ENCODE measurements around the gene LYRM2. TPM values are rescaled to one million over a fixed set of nuclear protein-coding genes. Genes with fewer than 3 reads are reported as not detected.

Gene LYRM2
- polyA plus RNA-seq, 3 donors, result 41.8 to 64.4 (median 43.0) TPM

GRCh38 chr6:89567630-89568390 is 70.7 kb downstream of the LYRM2 start:
- DNase-seq (ENCODE audit: extremely low read depth in 1 of 11, low read depth in 9 of 11, low spot score in 4 of 11), result no peak

DNA sequence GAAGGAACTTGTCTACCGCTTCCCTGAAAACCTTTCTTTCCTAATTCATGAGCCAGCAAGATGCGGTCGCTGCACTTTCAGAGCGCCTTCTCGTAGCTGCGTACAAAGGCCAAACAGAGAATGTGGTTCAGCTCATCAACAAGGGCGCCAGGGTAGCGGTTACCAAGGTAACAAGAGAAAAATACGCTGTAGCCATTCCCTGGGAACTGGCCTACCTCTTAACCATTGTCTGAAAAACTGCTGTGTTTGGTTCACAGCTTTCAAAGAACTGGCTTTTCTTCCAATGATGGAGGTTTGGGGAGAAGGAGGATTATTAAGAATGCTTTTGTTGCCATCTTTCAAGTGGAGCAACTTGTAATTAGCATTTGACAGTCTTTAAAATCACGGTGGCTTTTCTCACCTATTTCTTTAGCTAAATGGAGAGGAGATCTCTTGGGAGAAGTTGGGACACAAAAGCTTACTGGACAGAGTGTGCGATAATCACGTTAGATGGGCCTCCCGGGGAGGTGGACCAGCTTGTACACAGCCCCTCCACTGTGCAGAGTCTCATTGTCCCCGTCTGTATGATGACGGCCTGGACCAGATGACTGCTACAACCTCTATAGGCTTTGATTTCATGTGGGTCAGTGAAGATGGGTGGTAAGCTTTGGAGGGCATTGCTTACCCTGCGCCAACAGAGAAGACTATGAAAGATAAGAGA is 71.5 kb downstream of the LYRM2 start:
- DNase-seq (ENCODE audit: extremely low read depth in 1 of 11, low read depth in 9 of 11, low spot score in 4 of 11), result no peak

DNA sequence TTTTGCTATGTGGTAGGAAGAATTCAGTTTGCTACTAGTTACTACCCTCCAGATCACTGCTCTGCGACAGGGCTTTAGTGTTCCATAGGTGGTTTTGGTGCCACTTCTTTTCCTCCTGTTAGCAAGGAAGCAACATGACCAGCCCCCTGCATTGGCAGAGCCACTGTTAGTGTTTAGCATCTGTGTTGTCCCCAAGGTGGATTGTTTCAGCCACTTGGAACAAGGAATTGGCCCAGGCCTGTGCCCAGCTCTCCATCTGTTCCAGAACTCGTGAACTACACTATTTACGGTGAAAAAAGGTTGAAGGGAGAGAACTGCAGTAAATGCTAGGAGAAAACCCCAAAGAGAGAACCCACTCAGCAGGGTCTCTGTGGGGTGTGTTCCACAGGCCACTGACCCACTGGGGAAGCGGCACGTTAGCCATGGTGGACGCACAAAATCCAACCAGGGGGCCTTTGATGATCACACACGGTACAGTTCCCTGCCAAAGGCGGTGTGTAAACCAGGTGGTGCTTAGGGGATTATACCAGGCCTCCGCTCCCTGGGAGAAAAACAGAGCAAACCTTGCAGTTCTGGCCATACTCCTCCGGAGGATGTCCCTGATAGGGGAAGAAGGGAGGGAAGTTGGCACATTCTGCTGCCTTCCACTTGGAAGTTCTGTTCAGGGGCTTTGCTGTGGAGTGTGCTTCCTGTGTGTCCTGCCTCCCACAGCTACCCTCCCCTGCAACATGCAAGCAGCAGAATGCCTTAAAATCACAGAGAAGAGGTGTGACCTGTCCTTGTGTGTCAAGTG is 72.3 kb downstream of the LYRM2 start:
- no peak for DNase-seq (ENCODE audit: extremely low read depth in 1 of 11, low read depth in 9 of 11, low spot score in 4 of 11)

- DNase-seq (ENCODE audit: extremely low read depth in 1 of 11, low read depth in 9 of 11, low spot score in 4 of 11), result no peak
These were observed 73.7 kb downstream of the LYRM2 start for GRCh38 chr6:89564752-89565427.

- no peak for DNase-seq (ENCODE audit: extremely low read depth in 1 of 11, low read depth in 9 of 11, low spot score in 4 of 11)
These were observed 74.7 kb downstream of the LYRM2 start for GRCh38 chr6:89563866-89564265.

DNA sequence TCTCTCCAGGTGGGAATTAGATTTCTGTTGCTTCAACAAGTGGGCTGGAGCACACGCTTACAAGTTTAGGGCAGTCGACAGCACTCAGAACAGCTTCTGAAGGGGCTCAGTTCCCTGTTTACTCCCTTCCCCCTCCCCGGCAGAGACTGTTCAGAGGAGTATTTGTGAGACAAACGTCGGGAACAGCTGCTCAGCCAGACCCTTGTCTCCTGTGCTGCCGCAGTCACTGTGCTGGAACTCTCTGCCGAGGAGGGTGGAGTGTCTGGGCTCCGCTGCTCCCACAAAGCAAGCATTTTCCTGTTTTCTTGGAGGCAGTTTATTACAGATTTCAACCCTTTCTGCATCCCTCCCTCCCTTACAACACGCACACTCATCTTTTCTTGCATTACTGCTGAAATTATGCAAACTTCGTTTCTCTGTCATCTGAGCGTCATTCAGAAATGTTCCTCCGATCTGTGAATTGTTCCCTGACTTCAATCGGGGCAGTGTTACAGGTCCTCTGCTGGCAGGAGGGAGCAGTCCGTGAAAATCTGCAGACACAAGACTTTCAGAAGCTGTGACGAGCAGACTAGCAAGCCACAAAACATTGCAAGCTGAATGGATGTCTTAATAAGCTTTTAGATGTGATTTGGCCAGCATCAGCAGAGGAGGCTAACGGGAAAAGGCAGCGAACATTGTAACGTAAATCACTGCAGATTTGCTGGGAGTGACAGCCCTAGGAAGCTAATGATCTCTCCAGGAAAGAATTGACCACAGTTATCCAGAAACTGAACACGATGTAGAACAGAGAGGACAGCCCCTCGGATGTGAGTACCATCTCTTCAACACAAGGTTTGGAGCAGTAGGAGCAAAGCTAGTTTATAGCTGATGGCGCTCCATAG is 76.2 kb downstream of the LYRM2 start:
- DNase-seq (ENCODE audit: extremely low read depth in 1 of 11, low read depth in 9 of 11, low spot score in 4 of 11), result no peak

GRCh38 chr6:89559487-89559886 is 79.1 kb downstream of the LYRM2 start:
- DNase-seq (ENCODE audit: extremely low read depth in 1 of 11, low read depth in 9 of 11, low spot score in 4 of 11), result no peak

- DNase-seq (ENCODE audit: extremely low read depth in 1 of 11, low read depth in 9 of 11, low spot score in 4 of 11), result no peak
These were observed 82.7 kb downstream of the LYRM2 start for GRCh38 chr6:89555806-89556205.

DNA sequence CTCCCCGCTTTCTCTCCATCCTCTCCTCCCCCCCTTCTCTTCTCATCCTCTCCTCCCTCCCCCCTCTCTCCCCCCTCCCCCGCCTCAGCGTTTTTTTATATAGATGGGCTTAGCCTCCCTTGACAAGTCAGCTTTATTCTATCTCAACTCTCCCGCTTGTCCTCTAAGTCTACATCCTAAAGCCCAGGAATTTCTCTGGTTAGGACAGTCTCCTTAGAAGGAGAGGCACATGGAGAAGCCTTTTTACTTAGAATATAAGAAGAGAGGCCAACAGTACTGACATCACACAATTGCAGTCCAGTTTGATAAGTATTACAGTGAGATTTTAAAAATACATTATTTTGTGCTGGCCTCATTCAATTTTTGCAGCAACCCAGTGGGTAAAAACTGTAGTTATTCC is 83.5 kb downstream of the LYRM2 start:
- no peak for DNase-seq (ENCODE audit: extremely low read depth in 1 of 11, low read depth in 9 of 11, low spot score in 4 of 11)

DNA sequence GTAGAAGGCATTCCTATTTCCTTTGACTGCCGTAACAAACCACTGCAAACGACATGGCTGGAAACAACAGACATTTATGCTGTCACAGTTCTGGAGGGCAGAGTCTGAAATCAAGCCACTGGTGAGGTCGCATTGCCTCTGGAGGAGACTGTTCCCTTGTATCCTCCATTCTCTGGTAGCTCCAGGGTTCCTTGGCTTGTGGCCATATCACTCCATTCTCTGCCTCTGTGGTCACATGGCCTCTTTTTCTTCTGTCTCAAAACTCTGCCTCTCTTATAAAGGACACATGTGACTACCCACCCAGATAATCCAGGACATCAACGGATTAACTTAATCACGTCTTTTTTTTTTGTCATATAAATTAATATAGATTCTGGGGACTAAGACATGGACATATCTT is 84.4 kb downstream of the LYRM2 start:
- DNase-seq (ENCODE audit: extremely low read depth in 1 of 11, low read depth in 9 of 11, low spot score in 4 of 11), result no peak

- DNase-seq (ENCODE audit: extremely low read depth in 1 of 11, low read depth in 9 of 11, low spot score in 4 of 11), result no peak
These were observed 85.1 kb downstream of the LYRM2 start for GRCh38 chr6:89553431-89553830.

DNA sequence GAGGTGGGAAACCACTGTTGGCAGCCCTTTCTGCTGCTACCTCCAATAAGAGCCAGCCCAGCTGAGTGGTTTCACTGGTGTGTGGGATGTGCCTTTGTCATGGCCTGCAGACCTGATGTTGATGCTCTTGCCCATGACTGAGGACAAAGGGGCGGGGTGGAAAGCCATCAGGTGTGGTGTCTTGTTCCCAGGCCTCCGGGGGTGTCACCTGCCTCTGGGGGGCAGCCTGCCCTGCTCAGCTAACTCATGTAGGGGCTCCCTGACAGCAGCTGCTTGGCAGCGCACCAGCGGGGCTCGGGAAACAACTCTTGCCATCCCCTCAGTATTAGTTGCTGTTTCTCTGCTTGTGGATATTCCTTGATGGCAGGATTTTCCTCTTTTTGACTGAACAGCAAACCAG is 91.3 kb downstream of the LYRM2 start:
- no peak for DNase-seq (ENCODE audit: extremely low read depth in 1 of 11, low read depth in 9 of 11, low spot score in 4 of 11)

DNA sequence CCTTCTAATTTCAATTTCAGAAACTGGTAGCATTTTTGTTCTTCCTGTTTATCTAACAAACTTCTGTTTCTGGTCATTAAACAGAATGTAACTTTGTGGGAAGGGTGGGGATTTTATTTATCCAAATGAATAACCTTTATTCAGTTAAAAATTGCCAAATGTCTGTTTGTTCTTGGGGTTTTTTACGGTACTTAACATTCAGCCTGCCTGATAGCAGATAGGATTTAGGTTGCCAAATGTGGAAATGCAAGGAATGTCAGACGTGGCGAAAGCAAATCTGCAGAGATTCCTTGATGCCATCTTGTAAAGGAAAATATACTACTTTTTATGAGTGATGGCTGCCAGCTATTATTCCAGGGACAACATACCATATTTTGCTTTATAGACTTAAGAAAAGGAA is 95.7 kb downstream of the LYRM2 start:
- DNase-seq (ENCODE audit: extremely low read depth in 1 of 11, low read depth in 9 of 11, low spot score in 4 of 11), result no peak

DNA sequence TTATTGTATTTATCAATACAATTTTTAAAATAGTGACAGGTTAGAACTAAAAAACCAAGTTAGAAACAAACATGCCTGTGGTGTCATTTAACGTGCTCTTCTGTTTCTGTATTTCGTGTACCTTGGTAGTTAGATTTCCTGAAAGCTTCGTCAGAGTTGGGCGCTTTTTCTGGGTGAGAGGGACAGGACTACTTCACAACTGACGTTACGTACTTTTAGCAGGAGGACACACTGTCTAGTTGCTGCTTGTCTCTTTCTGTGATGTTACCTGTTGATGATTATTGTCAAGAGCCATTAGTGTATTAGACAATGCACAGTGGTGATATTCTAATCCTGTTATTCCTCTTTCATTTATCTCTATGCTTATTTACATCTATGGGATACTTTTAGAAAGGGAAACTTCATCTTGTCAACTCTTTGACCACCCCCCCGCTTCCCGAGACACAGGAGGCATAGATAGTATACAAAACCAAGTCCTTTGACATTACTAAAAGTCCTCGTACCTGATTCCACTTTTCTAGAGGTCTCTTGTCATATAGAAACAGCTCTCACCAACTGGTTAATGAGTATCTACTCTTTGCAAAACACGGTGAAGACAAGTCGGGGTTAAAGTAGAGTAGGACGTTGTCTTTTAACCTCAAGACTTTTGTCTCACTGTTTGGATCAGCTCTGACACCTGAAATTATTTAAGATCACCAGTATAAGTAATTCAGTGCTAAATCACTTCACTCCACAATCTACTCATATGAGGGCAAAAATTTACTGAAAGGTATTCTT is 96.3 kb downstream of the LYRM2 start:
- no peak for DNase-seq (ENCODE audit: extremely low read depth in 1 of 11, low read depth in 9 of 11, low spot score in 4 of 11)

- no peak for DNase-seq (ENCODE audit: extremely low read depth in 1 of 11, low read depth in 9 of 11, low spot score in 4 of 11)
These were observed 98.8 kb downstream of the LYRM2 start for GRCh38 chr6:89539779-89540178.

DNA sequence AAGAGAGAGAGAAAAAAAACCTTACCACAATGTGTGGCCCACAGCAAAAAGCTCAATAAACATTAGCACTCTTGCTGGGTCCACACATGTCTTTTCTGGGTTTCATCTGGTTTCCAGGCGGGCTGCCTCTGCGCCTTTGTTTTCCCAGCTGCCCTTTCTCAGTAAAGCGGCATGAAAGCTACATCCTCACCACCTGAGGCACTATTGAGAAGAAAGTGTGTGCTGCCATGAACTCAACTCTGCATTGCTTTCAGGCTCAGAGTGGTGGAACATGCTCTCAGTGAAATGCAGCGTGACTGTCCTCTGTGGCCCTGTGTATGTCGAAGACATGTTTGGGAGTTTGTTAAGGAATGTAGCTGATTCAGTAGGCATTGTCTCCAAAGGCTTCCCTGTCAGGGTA is 102.3 kb downstream of the LYRM2 start:
- no peak for DNase-seq (ENCODE audit: extremely low read depth in 1 of 11, low read depth in 9 of 11, low spot score in 4 of 11)

DNA sequence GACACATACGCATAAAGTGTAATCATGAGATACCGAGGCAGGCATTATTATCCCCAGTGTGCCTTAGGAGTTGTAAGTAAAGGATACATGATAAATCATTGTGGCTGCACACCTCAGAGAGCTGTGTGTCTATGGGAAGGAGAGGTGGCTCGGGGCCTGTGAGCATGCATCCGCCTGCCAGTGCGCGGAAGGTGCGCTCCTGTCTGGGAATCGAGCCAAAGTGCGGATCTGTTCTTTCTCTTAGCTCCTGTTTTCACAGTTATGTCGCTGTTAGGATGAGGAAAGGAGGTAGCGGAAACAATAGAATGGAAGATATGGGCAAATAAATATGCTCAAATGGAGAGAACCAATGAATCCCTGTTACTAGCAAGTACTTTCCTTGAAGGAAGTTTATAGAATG is 107.6 kb downstream of the LYRM2 start:
- DNase-seq (ENCODE audit: extremely low read depth in 1 of 11, low read depth in 9 of 11, low spot score in 4 of 11), result no peak

DNA sequence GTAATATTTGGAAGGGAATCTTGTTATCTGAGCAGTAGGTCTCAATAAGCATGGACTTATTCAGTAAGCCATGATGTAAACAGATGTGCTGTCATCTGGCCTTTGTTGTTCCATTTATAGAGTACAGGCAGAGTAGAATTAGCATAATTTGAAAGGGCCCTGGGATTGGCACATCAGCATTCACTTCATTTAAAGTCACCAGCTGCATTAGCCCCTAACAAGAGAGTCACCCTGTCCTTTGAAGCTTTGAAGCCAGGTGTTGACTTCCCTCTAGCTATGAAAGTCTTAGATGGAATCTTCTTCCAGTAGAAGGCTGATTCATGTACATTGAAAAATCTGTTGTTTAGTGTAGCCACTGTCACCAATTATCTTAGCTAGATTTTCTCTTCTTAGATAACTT is 109.7 kb downstream of the LYRM2 start:
- DNase-seq (ENCODE audit: extremely low read depth in 1 of 11, low read depth in 9 of 11, low spot score in 4 of 11), result no peak
